PC-3 (cell line): ENCODE results near the gene AGAP3. TPM values are rescaled to one million over a fixed set of nuclear protein-coding genes. Genes with fewer than 3 reads are reported as not detected.

ENCODE experiments used
- ATAC-seq: fragments of 200-7000 bp; cut with Tn5 transposase; 2 replicates; pipeline ENCODE4 v1.9.1; 2020; ENCODE audit warnings: mild to moderate bottlenecking, moderate library complexity
- BruUV-seq: library from RNA; stranded (reverse); fragments of 400-500 nt; replicated peaks from 2 replicates; lab custom pipeline; 2021; lab: Mats Ljungman, UMichigan
- CTCF ChIA-PET: fragments of 300-600 bp; sonication (Branson Sonifier 250); formaldehyde crosslinking; loops from one replicate; lab custom pipeline; 2022; ENCODE audit warnings: antibody characterized with exemption; lab: Charles Lee
- POLR2A ChIA-PET: fragments of 300-600 bp; sonication (Branson Sonifier 250); formaldehyde crosslinking; loops from one replicate; lab custom pipeline; 2022; ENCODE audit warnings: antibody characterized with exemption; ENCODE audit not compliant: unreplicated experiment; lab: Charles Lee
- DNase-seq: peaks from one replicate; pipeline ENCODE4 v3.0.0-alpha.2; 2015
- H2AFZ ChIP-seq: fragments of 300-600 bp; sonication (generic); 2 replicates; pipeline ENCODE4 v1.6.0; 2016; ENCODE audit warnings: antibody characterized with exemption, low read length
- H3F3A ChIP-seq: fragments of 300-600 bp; sonication (generic); one replicate; pipeline ENCODE4 v1.6.0; 2017; ENCODE audit warnings: antibody characterized with exemption, low read length, control low read depth, mild to moderate bottlenecking; ENCODE audit not compliant: unreplicated experiment
- H3K27ac ChIP-seq: fragments of 300-600 bp; sonication (generic); 2 replicates; pipeline ENCODE4 v1.5.1; 2016; ENCODE audit warnings: mild to moderate bottlenecking, low read length
- H3K27me3 ChIP-seq: fragments of 300-600 bp; sonication (generic); 2 replicates; pipeline ENCODE4 v1.6.1; 2016; ENCODE audit warnings: low read length, mixed read lengths
- H3K36me3 ChIP-seq: fragments of 300-600 bp; sonication (generic); 2 replicates; pipeline ENCODE4 v1.6.1; 2016; ENCODE audit warnings: low read depth, mixed run types, low read length, mixed read lengths
- H3K4me1 ChIP-seq: fragments of 300-600 bp; sonication (generic); 2 replicates; pipeline ENCODE4 v1.5.1; 2016; ENCODE audit warnings: low read length; ENCODE audit not compliant: insufficient read depth
- H3K4me2 ChIP-seq: fragments of 300-600 bp; sonication (generic); 2 replicates; pipeline ENCODE4 v1.6.0; 2016; ENCODE audit warnings: low read length
- H3K4me3 ChIP-seq: fragments of 300-600 bp; sonication (generic); 2 replicates; pipeline ENCODE4 v1.5.1; 2016; ENCODE audit warnings: mild to moderate bottlenecking, low read length, mixed read lengths
- H3K79me2 ChIP-seq: fragments of 300-600 bp; sonication (generic); 2 replicates; pipeline ENCODE4 v1.6.1; 2017; ENCODE audit warnings: low read length, mixed read lengths
- H3K9ac ChIP-seq: fragments of 300-600 bp; sonication (generic); 2 replicates; pipeline ENCODE4 v1.6.0; 2016; ENCODE audit warnings: mild to moderate bottlenecking, low read length
- H3K9me2 ChIP-seq: fragments of 300-600 bp; sonication (generic); replicated peaks from 2 replicates; pipeline ENCODE4 v1.6.1; 2016; ENCODE audit warnings: mixed run types, low read length, mixed read lengths
- H3K9me3 ChIP-seq: fragments of 300-600 bp; sonication (generic); 2 replicates; pipeline ENCODE4 v1.6.1; 2016; ENCODE audit warnings: low read length, mixed read lengths
- H4K20me1 ChIP-seq: fragments of 300-600 bp; sonication (generic); 2 replicates; pipeline ENCODE4 v1.6.1; 2016; ENCODE audit warnings: low read length, mixed read lengths
- CTCF ChIP-seq: fragments of 300-600 bp; sonication (generic); conservative IDR thresholded peaks from 2 replicates; pipeline ENCODE4 v1.5.1; 2017; ENCODE audit warnings: antibody characterized with exemption, low read depth, mild to moderate bottlenecking, low read length
- EZH2 ChIP-seq: fragments of 300-600 bp; sonication (generic); IDR thresholded peaks from one replicate; pipeline ENCODE4 v1.6.1; 2017; ENCODE audit warnings: antibody characterized with exemption, mild to moderate bottlenecking, low read length; ENCODE audit not compliant: unreplicated experiment
- EZH2phosphoT487 ChIP-seq: fragments of 300-600 bp; sonication (generic); IDR thresholded peaks from 2 replicates; pipeline ENCODE4 v1.6.1; 2018; ENCODE audit warnings: mild to moderate bottlenecking, antibody characterized with exemption, low read length, borderline replicate concordance
- intact Hi-C: fragments of 100-400 bp; cut with micrococcal nuclease; formaldehyde crosslinking; loops from 2 replicates; pipeline ENCODE4 v1.9.0; 2023
- total RNA-seq: library from RNA; depleted of rRNA; stranded (reverse); fragments of >200 nt; gene quantifications from 2 replicates; pipeline ENCODE4 v1.2.3, GENCODE V29; 2014

AGAP3 gene
- total RNA-seq, 1 experiment from 2014 or later: 53.5 TPM

- BruUV-seq: no TSS peak
- ATAC-seq: no peak
- H3K9me3 ChIP-seq: no peaks in the 10 kb centered on the region
- no peaks in the 10 kb centered on the region for H4K20me1 ChIP-seq
- ChIA-PET CTCF (interaction anchor here (1.2 kb wide), 1 partner anchor 16 kb away, joined by 4 read pairs; no protein-coding TSS in a partner anchor), POLR2A (no interaction called here)
- H3K4me3 ChIP-seq: no peak overlapping the region
- H3K4me1 ChIP-seq: no peaks in the 10 kb centered on the region
- TF ChIP-seq EZH2phosphoT487: no peak
- TF ChIP-seq EZH2: no peak
- no peak for TF ChIP-seq CTCF
- no peak overlapping the region for H3K4me2 ChIP-seq
- intact Hi-C loops: no loop called here
- no peaks in the 10 kb centered on the region; the same call in 1 of the 2 replicates for H3K36me3 ChIP-seq
- H3K9me2 ChIP-seq: no peaks in the 10 kb centered on the region
- H3K9ac ChIP-seq: no peak overlapping the region
- H3K27me3 ChIP-seq: no peaks in the 10 kb centered on the region
- H3K27ac ChIP-seq: no peak overlapping the region
- DNase-seq: no peak
- H3F3A ChIP-seq: no peaks in the 10 kb centered on the region
- no peaks in the 10 kb centered on the region for H3K79me2 ChIP-seq
- H2AFZ ChIP-seq: no peak overlapping the region
Measured at GRCh38 chr7:151139791-151140190, 53.5 kb downstream of the AGAP3 start.

GRCh38 chr7:151140826-151141225 is 54.6 kb downstream of the AGAP3 start:
- Histone ChIP-seq H3K4me3 (no peak overlapping the region), H3K4me2 (no peak overlapping the region), H3K9ac (no peak overlapping the region), H3K9me2 (no peaks in the 10 kb centered on the region), H3F3A (no peaks in the 10 kb centered on the region), H4K20me1 (no peaks in the 10 kb centered on the region), H3K27me3 (no peaks in the 10 kb centered on the region), H3K27ac (no peak overlapping the region), H3K36me3 (no peaks in the 10 kb centered on the region; the same call in 1 of the 2 replicates), H2AFZ (no peak overlapping the region), H3K79me2 (no peaks in the 10 kb centered on the region), H3K9me3 (no peaks in the 10 kb centered on the region), H3K4me1 (no peaks in the 10 kb centered on the region)
- ATAC-seq: no peak
- ChIA-PET POLR2A (no interaction called here), CTCF (no interaction called here)
- BruUV-seq: no TSS peak
- intact Hi-C loops: no loop called here
- no peak for TF ChIP-seq EZH2
- DNase-seq: no peak

GRCh38 chr7:151141311-151141854 is 55.1 kb downstream of the AGAP3 start:
- no peak overlapping the region for H2AFZ ChIP-seq
- CTCF ChIA-PET: no interaction called here
- H3K79me2 ChIP-seq: no peaks in the 10 kb centered on the region
- H3K9ac ChIP-seq: no peak overlapping the region
- H3K4me3 ChIP-seq: no peak overlapping the region
- no peak overlapping the region for H3K27ac ChIP-seq
- no peak overlapping the region for H3K4me2 ChIP-seq
- no peaks in the 10 kb centered on the region for H3K4me1 ChIP-seq
- H3K36me3 ChIP-seq: no peaks in the 10 kb centered on the region; the same call in 1 of the 2 replicates
- no TSS peak for BruUV-seq
- TF ChIP-seq EZH2phosphoT487 (no peak), CTCF (no peak), EZH2 (no peak)
- no peak for ATAC-seq
- no peaks in the 10 kb centered on the region for H4K20me1 ChIP-seq
- POLR2A ChIA-PET: no interaction called here
- DNase-seq: no peak
- intact Hi-C loops: no loop called here
- no peaks in the 10 kb centered on the region for H3K27me3 ChIP-seq
- no peaks in the 10 kb centered on the region for H3F3A ChIP-seq
- H3K9me3 ChIP-seq: no peaks in the 10 kb centered on the region
- H3K9me2 ChIP-seq: no peaks in the 10 kb centered on the region
